ENCODE measurements around the gene MGLL. TPM values are rescaled to one million over a fixed set of nuclear protein-coding genes. Genes with fewer than 3 reads are reported as not detected.

The MGLL gene
- polyA plus RNA-seq, 1 experiment, result 108 TPM

GRCh38 chr3:127791221-127791913 lies 30.9 kb downstream of the MGLL start:
- TF ChIP-seq, protein P1, sequence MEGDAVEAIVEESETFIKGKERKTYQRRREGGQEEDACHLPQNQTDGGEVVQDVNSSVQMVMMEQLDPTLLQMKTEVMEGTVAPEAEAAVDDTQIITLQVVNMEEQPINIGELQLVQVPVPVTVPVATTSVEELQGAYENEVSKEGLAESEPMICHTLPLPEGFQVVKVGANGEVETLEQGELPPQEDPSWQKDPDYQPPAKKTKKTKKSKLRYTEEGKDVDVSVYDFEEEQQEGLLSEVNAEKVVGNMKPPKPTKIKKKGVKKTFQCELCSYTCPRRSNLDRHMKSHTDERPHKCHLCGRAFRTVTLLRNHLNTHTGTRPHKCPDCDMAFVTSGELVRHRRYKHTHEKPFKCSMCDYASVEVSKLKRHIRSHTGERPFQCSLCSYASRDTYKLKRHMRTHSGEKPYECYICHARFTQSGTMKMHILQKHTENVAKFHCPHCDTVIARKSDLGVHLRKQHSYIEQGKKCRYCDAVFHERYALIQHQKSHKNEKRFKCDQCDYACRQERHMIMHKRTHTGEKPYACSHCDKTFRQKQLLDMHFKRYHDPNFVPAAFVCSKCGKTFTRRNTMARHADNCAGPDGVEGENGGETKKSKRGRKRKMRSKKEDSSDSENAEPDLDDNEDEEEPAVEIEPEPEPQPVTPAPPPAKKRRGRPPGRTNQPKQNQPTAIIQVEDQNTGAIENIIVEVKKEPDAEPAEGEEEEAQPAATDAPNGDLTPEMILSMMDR (IDR thresholded peaks at IDR 0.05; ENCODE audit: insufficient read depth, low read depth, low read length), result peak; percentile 33
- DNase-seq (ENCODE audit: low read depth), result peak; percentile 59
- Histone ChIP-seq H3K36me3 (ENCODE audit: control insufficient read depth, insufficient read depth, low read length) (peaks cover 1% of the 10 kb centered on the region; the same call in 1 of the 2 replicates), H3K27me3 (ENCODE audit: control insufficient read depth, insufficient read depth, low read length) (no peaks in the 10 kb centered on the region), H3K4me3 (ENCODE audit: low read depth, low read length) (no peak overlapping the region)
- ChIA-PET CTCF (interaction anchor here (0.9 to 1.4 kb wide), 7 partner anchors 8 to 95 kb away, joined by 3 to 6 read pairs (median 4); no protein-coding TSS in a partner anchor), POLR2A (interaction anchor here (0.7 kb wide), 1 partner anchor 633 kb away, joined by 3 read pairs; no protein-coding TSS in a partner anchor)

GRCh38 chr3:127790882-127791183 lies 31.5 kb downstream of the MGLL start:
- H3K27me3 ChIP-seq (ENCODE audit: control insufficient read depth, insufficient read depth, low read length), result no peaks in the 10 kb centered on the region
- DNase-seq (ENCODE audit: low read depth), result no peak
- H3K4me3 ChIP-seq (ENCODE audit: low read depth, low read length), result no peak overlapping the region
- ChIA-PET POLR2A (no interaction called here), CTCF (interaction anchor here (0.9 to 1.4 kb wide), 7 partner anchors 8 to 94 kb away, joined by 3 to 6 read pairs (median 4); no protein-coding TSS in a partner anchor)
- H3K36me3 ChIP-seq (ENCODE audit: control insufficient read depth, insufficient read depth, low read length), result peaks cover 3% of the 10 kb centered on the region; the same call in 1 of the 2 replicates
- TF ChIP-seq, protein P1 (IDR thresholded peaks at IDR 0.05; ENCODE audit: insufficient read depth, low read depth, low read length), result no peak

DNA sequence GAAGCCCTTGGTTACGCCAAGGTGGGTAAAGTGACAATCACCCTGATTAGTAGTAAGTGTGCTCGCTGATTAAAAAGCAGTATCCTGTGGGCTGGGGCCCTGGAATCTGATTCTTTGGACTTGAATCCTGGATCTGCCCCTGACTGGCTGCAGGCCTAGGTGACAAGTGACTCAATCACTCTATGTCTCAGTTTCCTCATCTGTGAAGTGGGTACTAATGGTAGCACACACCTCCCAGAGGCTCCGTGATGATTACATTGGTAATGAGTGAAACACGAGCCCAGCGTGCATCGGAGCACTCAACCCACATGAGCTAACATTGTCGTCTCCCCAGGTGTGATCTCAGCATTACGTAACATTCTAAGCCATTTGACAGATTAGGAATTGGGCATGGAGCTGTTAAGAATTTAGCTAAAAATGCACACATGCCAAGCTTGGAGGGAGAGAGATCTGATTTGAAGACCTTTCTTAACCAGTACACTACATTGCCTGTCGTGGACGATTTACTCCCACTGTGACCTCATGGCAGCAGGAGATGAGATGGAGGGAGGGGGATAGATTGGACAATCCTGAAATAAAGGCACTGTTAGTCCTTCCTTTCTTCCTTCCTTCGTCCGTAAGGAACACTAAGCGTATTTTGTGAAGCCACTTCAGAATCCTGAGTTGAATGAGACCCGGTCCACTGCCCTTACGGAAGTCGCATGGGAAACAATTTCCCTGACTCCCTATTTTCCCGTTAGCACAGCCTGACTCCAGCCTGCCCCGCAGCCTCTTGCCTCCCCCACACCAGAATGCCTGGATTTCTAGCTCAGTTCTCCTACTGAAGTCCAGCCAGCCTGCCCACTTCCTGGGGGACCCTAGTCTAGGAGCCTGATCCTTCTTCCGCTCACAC lies 32.1 kb downstream of the MGLL start:
- POLR2A ChIA-PET, result no interaction called here
- peaks cover 3% of the 10 kb centered on the region; the same call in 1 of the 2 replicates for H3K36me3 ChIP-seq (ENCODE audit: control insufficient read depth, insufficient read depth, low read length)
- TF ChIP-seq, protein P1 (IDR thresholded peaks at IDR 0.05; ENCODE audit: insufficient read depth, low read depth, low read length), result no peak

GRCh38 chr3:127789051-127789450 lies 33.3 kb downstream of the MGLL start:
- no peak for DNase-seq (ENCODE audit: low read depth)
- CTCF ChIA-PET, result interaction anchor here (0.9 to 1.1 kb wide), 4 partner anchors 11 to 137 kb away, joined by 3 to 4 read pairs (median 3); no protein-coding TSS in a partner anchor

More for the DNA sequence above, 32.1 kb downstream of the MGLL start:
- Histone ChIP-seq H3K27me3 (ENCODE audit: control insufficient read depth, insufficient read depth, low read length) (no peaks in the 10 kb centered on the region), H3K4me3 (ENCODE audit: low read depth, low read length) (no peak overlapping the region)
- no peak for DNase-seq (ENCODE audit: low read depth)
- CTCF ChIA-PET, result interaction anchor here (0.6 to 1.4 kb wide), 6 partner anchors 8 to 94 kb away, joined by 3 to 6 read pairs (median 4); partner anchors contain the start of gene MGLL

More at GRCh38 chr3:127789051-127789450, 33.3 kb downstream of the MGLL start:
- TF ChIP-seq, protein P1 (IDR thresholded peaks at IDR 0.05; ENCODE audit: insufficient read depth, low read depth, low read length), result no peak
- POLR2A ChIA-PET, result no interaction called here
- Histone ChIP-seq H3K4me3 (ENCODE audit: low read depth, low read length) (no peak overlapping the region), H3K36me3 (ENCODE audit: control insufficient read depth, insufficient read depth, low read length) (0 out of 2 replicates have a peak, but pooled peaks cover 2% of the 10 kb centered on the region), H3K27me3 (ENCODE audit: control insufficient read depth, insufficient read depth, low read length) (no peaks in the 10 kb centered on the region)

Measured in BJ (cell line).